GM12872 (cell line): ENCODE data around the gene EPAS1.

Source experiments
- TF ChIP-seq, protein P1 (sequence below): IDR thresholded peaks from 3 replicates; pipeline ENCODE4 v1.5.1; 2011; ENCODE audit warnings: low read depth, mild to moderate bottlenecking, low read length, moderate library complexity; ENCODE audit not compliant: insufficient read depth

EPAS1 gene

DNA sequence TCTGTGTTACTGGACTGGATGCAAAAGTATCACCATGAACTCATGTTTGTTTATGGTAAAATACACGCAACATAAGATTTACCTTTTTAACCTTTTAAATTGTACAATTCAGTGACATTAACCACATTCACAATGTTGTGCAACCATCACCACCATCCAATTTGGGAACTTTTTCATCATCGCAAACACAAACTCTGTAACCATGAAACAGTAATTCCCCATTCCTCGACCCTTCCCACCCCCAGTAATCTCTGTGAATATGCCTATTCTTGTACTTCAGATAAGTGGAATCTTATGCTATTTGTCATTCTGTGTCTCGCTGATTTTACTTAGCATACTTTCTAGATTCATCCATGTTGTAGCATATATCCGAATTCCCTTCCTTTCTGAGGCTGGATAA is 31.1 kb upstream of the EPAS1 start:
- TF ChIP-seq, protein P1, sequence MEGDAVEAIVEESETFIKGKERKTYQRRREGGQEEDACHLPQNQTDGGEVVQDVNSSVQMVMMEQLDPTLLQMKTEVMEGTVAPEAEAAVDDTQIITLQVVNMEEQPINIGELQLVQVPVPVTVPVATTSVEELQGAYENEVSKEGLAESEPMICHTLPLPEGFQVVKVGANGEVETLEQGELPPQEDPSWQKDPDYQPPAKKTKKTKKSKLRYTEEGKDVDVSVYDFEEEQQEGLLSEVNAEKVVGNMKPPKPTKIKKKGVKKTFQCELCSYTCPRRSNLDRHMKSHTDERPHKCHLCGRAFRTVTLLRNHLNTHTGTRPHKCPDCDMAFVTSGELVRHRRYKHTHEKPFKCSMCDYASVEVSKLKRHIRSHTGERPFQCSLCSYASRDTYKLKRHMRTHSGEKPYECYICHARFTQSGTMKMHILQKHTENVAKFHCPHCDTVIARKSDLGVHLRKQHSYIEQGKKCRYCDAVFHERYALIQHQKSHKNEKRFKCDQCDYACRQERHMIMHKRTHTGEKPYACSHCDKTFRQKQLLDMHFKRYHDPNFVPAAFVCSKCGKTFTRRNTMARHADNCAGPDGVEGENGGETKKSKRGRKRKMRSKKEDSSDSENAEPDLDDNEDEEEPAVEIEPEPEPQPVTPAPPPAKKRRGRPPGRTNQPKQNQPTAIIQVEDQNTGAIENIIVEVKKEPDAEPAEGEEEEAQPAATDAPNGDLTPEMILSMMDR: no peak

DNA sequence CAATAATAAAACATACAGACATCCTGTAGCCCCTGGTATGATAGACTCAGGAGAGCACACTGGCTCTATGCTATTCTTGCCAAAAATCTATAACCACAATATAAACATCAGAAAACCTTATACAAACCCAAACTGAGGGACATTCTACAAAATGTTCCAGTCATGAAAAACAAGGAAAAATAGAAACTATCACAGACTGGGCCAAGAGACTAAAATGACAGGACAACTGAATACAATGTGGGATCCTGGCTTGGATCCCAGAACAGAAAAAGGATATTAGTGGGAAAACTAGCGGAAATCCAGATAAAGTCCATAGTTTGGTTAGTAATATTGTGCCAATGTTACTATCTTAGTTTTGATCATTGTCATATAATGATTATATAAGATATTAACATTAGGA is 29.6 kb upstream of the EPAS1 start:
- TF ChIP-seq, protein P1: no peak

DNA sequence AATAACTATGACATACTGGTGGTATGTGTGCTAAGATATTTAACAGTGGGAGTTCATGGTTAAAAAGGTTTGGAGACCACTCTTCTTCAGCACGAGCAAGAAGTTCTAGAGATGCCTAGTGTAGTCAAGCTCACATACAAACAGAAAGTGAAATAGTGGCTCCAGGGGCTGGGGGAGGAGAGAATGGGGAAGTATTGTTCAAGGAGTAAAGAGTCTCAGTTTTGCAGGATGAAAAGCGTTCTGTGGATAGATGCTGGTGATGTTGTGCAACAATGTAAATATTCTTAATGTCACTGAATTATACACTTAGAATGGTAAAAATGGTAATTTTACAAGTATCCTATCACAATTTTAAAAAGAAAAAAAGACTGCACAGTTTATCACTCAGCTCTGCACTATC is 29.0 kb upstream of the EPAS1 start:
- TF ChIP-seq, protein P1: no peak

- TF ChIP-seq, protein P1: no peak
These were observed 28.2 kb upstream of the EPAS1 start for GRCh38 chr2:46269001-46269400.

DNA sequence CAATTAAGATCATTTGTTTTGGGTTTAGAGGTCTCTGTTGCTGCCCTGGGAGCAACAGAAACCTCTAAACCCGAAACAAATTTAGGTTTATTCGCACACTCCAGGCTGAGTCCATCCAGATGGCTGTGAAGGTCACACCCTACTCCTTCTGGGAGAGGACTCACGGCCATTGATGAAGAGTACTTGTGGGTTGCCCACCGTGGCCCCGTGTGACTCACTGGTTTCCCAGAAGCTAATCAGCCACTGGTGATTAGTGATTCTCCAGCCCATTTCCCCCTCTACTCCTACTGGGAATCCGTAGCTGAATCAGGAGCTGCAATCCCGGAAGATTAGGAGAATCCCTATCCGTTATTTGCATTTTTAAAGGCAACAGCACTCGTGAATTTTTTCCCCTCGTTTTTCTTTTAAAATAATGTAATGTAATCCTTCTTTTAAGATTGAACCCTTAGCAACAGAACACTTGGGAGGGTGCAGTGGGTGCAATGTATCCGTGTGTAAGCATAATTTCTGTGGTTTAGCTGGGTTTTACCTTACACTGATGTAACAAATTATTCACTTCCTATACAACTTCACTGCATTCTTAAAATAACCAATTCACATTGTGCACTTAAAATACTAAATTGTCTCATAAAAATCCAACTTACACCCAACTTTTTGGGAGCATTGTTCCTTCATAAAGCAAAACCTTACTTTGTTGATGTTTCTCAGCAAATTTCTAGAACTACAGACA is 27.5 kb upstream of the EPAS1 start:
- TF ChIP-seq, protein P1: no peak

DNA sequence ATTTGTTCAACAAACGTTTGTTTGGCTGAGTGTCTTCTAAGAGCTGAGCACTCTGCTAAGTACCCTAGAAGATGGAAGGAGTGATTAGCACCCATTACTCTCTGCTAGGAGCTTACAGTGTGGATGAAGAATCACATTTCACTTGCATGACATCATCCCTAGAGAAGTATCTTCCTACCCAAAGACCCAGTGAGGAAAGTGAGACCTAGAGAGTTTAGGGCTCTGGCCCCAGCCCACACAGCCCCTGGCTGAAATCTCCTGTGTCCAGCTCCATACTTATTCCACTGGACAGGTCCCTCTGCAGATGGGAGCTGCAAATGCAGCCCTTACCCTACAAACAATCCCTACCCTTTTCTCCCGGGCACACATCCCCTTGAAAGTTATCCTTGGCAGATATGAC is 26.8 kb upstream of the EPAS1 start:
- TF ChIP-seq, protein P1: no peak

- TF ChIP-seq, protein P1: no peak
These were observed 23.9 kb upstream of the EPAS1 start for GRCh38 chr2:46273225-46273863.
